T-helper 17 cell (primary cell): Measurements from ENCODE around the gene NELFA. TPM values are rescaled to one million over a fixed set of nuclear protein-coding genes. Genes with fewer than 3 reads are reported as not detected.
A peak's percentile ranks its signal among the peaks of the same experiment; 100 is the strongest.

Experiments used
- ATAC-seq: fragments of 150-1000 bp; cut with Tn5 transposase; 2 replicates; pipeline ENCODE4 v1.10.0; 2021; ENCODE audit warnings: mild to moderate bottlenecking, moderate library complexity
- DNase-seq, 3 donors: peaks; one replicate each; pipeline versions ENCODE4 v3.0.0 to v3.0.0-alpha.2; 2020 to 2021
- H3K9me3 ChIP-seq: one replicate; pipeline ENCODE4 v1.7.0; 2013; ENCODE audit warnings: low read length, mild to moderate bottlenecking; ENCODE audit not compliant: control insufficient read depth, poor library complexity, severe bottlenecking
- H3K27ac Mint-ChIP-seq: one replicate; pipeline ENCODE4 v1.8.0; 2022; ENCODE audit warnings: mild to moderate bottlenecking, moderate library complexity, mixed read lengths
- H3K27me3 Mint-ChIP-seq: one replicate; pipeline ENCODE4 v1.8.0; 2022; ENCODE audit warnings: mixed read lengths
- H3K36me3 Mint-ChIP-seq: one replicate; pipeline ENCODE4 v1.8.0; 2022; ENCODE audit warnings: low read depth, mixed read lengths
- H3K4me1 Mint-ChIP-seq: one replicate; pipeline ENCODE4 v1.8.0; 2022; ENCODE audit warnings: mild to moderate bottlenecking, mixed read lengths
- H3K4me3 Mint-ChIP-seq: one replicate; pipeline ENCODE4 v1.8.0; 2022; ENCODE audit warnings: mild to moderate bottlenecking, moderate library complexity, mixed read lengths
- total RNA-seq, 4 donors: library from RNA in 2 of 4; stranded (reverse) in 2 of 4; gene quantifications; one replicate each; pipeline ENCODE4 v1.2.3 and lab custom pipeline; 2022 to 2026

The NELFA gene
- total RNA-seq, 2 donors from 2014 or later = 40.7 to 47.2 TPM

GRCh38 chr4:1987721-1988326 is 20.9 kb downstream of the NELFA start:
- ATAC-seq (no peak), DNase-seq (no peak)
- H3K9me3 ChIP-seq = no peaks in the 10 kb centered on the region
- peaks cover 6% of the 10 kb centered on the region for H3K36me3 Mint-ChIP-seq
- peaks cover 4% of the 10 kb centered on the region for H3K4me1 Mint-ChIP-seq
- H3K27me3 Mint-ChIP-seq = no peaks in the 10 kb centered on the region
- no peak overlapping the region for H3K4me3 Mint-ChIP-seq
- no peak overlapping the region for H3K27ac Mint-ChIP-seq

DNA sequence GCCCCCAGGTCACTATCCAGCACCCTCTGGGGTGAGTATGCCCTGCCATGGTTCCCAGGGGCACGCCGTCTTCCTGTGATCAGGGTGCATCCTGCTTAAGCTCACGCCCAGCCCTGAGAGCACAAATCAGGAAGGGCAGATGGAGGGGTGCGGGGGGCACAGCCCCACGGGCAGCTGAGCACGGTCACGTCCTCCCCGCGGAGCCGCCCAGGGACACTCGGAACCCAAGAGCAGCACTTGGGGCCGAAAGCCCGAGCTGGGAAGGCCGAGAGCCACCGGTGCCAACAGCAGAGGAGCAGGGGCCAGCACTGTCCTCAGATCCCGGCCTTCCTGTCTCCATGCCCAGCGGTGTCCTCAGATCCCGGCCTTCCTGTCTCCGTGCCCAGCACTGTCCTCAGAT is 21.5 kb downstream of the NELFA start:
- Mint-ChIP-seq H3K36me3 (peaks cover 6% of the 10 kb centered on the region), H3K4me1 (peaks cover 4% of the 10 kb centered on the region), H3K27ac (no peak overlapping the region), H3K27me3 (no peaks in the 10 kb centered on the region), H3K4me3 (no peak overlapping the region)
- DNase-seq = no peak
- H3K9me3 ChIP-seq = no peaks in the 10 kb centered on the region
- no peak for ATAC-seq

GRCh38 chr4:1986578-1987210 is 22.1 kb downstream of the NELFA start:
- Mint-ChIP-seq H3K36me3 (peaks cover 6% of the 10 kb centered on the region), H3K4me1 (peaks cover 4% of the 10 kb centered on the region), H3K27ac (no peak overlapping the region), H3K27me3 (no peaks in the 10 kb centered on the region), H3K4me3 (no peak overlapping the region)
- no peaks in the 10 kb centered on the region for H3K9me3 ChIP-seq
- DNase-seq (no peak), ATAC-seq (no peak)

DNA sequence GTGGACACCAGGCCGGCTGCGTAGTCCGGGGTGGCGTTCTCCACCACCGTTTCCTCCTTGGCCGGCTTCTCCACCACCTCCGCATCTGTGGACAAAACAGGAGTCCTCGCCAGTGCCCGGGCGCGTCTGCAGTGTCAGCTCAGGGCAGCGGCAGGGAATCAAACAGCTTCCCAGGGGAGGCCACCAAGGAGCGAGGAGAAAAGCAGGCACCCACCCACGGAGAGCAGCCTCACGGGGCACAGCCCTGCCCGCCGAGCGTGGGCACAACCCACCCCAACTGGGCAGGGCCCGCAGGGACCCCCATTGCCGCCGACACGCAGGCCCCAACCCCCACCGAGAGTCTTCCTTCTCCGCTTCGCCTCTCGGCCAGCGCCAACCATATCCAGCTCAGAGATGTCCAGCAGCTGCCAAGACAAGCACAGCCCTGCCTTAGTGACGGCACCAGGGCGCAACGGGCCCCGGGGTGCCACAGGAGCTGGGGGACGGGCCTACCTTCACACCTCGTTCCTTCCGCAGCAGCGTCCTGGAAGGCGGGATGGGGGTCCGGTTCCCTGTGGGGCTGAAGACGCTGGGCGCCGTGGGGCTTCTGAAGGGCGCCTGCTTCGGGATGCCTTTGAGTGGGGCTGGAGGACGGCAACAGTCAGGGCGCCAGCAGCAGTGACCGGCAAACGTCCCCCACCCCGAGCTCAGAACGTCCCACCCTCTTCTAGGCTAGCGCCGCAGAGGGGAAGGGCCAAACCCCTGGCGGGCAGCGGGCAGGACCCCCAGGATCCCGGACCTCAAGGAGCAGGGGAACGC is 22.8 kb downstream of the NELFA start:
- no peak for ATAC-seq
- H3K4me3 Mint-ChIP-seq = no peak overlapping the region

DNA sequence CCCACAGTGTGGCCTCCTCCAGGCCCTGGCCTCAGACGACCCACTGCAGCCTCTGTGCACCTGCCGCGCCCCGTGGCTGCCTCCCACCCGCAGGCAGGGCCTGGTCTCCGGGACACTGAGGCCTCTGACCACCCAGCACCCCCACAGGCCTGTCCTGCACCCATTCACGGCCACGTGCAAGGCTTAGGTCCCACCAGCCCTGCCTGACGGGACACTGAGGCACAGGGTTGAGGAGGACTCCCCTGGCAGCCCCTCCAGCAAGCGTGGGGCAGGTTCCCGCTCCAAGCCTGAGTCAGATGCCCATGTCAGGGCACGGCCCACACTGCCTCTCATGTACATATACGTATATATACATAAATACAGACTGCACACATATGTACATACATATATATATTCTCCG is 23.5 kb downstream of the NELFA start:
- no peak overlapping the region for H3K27ac Mint-ChIP-seq
- ATAC-seq = no peak
- H3K27me3 Mint-ChIP-seq = no peaks in the 10 kb centered on the region
- H3K4me3 Mint-ChIP-seq = no peak overlapping the region
- DNase-seq = no peak
- H3K4me1 Mint-ChIP-seq = no peaks in the 10 kb centered on the region
- peaks cover 6% of the 10 kb centered on the region for H3K36me3 Mint-ChIP-seq
- H3K9me3 ChIP-seq = no peaks in the 10 kb centered on the region

More for the DNA sequence above, 22.8 kb downstream of the NELFA start:
- Mint-ChIP-seq H3K27me3 (no peaks in the 10 kb centered on the region), H3K4me1 (peaks cover 4% of the 10 kb centered on the region), H3K36me3 (peaks cover 6% of the 10 kb centered on the region), H3K27ac (no peak overlapping the region)
- no peaks in the 10 kb centered on the region for H3K9me3 ChIP-seq
- DNase-seq = no peak

DNA sequence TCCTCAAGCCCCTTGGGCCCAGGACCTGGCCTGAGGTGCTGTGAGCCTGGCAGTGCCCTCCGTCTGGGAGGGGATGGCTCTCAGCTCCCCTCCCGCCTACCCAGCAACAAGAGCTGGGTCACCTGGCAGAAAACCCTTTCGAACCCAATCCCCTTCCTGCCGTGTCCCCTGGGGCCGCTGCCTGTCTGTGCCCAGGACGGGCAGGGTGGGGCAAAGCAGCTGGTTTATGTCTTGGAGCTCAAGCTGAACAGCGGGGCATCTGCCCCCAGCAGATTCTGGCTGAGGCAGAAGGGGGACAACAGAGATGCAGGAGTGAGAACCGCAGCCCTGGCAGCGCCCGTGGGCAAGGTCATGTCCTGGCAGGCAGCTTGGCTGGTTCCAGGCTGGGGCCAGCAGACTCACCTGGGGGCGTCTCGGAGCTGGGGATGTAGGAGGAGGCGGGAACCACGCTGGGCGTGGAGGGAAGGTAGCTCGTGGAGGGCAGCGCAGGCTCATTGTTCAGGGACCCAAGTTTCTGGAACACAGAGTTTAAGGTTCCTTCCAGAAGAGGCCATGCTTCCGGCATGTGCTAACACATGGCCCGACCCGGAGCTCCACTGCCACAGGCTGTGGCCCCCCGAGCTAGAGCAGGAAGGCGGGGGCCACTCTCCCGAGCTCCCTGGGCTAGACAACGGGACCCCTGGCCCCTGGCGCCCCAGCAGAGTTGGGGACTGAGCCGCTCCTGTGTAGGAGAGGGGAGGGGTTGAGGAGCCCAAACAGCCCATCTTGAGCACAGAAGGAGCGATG is 24.2 kb downstream of the NELFA start:
- H3K36me3 Mint-ChIP-seq = peaks cover 4% of the 10 kb centered on the region
- no peaks in the 10 kb centered on the region for H3K27me3 Mint-ChIP-seq
- no peak overlapping the region for H3K27ac Mint-ChIP-seq
- DNase-seq = no peak
- no peaks in the 10 kb centered on the region for H3K4me1 Mint-ChIP-seq
- no peak overlapping the region for H3K4me3 Mint-ChIP-seq
- ATAC-seq = no peak
- no peaks in the 10 kb centered on the region for H3K9me3 ChIP-seq

GRCh38 chr4:1983846-1984405 is 24.8 kb downstream of the NELFA start:
- no peaks in the 10 kb centered on the region for H3K4me1 Mint-ChIP-seq
- H3K27me3 Mint-ChIP-seq = no peaks in the 10 kb centered on the region
- no peak overlapping the region for H3K4me3 Mint-ChIP-seq
- H3K9me3 ChIP-seq = no peaks in the 10 kb centered on the region
- H3K27ac Mint-ChIP-seq = no peak overlapping the region
- peaks cover 4% of the 10 kb centered on the region for H3K36me3 Mint-ChIP-seq
- ATAC-seq = no peak
- DNase-seq = no peak

GRCh38 chr4:1983053-1983845 is 25.5 kb downstream of the NELFA start:
- Mint-ChIP-seq H3K27ac (peak overlapping the region; percentile 56), H3K4me3 (no peak overlapping the region), H3K36me3 (peaks cover 4% of the 10 kb centered on the region), H3K27me3 (no peaks in the 10 kb centered on the region), H3K4me1 (no peaks in the 10 kb centered on the region)
- DNase-seq (no peak), ATAC-seq (no peak)
- H3K9me3 ChIP-seq = no peaks in the 10 kb centered on the region

- Mint-ChIP-seq H3K36me3 (peaks cover 4% of the 10 kb centered on the region), H3K27ac (peak overlapping the region; percentile 56), H3K4me1 (no peaks in the 10 kb centered on the region), H3K27me3 (no peaks in the 10 kb centered on the region), H3K4me3 (no peak overlapping the region)
- ATAC-seq = no peak
- DNase-seq = no peak
- no peaks in the 10 kb centered on the region for H3K9me3 ChIP-seq
These were observed 26.4 kb downstream of the NELFA start for GRCh38 chr4:1982124-1983052.

DNA sequence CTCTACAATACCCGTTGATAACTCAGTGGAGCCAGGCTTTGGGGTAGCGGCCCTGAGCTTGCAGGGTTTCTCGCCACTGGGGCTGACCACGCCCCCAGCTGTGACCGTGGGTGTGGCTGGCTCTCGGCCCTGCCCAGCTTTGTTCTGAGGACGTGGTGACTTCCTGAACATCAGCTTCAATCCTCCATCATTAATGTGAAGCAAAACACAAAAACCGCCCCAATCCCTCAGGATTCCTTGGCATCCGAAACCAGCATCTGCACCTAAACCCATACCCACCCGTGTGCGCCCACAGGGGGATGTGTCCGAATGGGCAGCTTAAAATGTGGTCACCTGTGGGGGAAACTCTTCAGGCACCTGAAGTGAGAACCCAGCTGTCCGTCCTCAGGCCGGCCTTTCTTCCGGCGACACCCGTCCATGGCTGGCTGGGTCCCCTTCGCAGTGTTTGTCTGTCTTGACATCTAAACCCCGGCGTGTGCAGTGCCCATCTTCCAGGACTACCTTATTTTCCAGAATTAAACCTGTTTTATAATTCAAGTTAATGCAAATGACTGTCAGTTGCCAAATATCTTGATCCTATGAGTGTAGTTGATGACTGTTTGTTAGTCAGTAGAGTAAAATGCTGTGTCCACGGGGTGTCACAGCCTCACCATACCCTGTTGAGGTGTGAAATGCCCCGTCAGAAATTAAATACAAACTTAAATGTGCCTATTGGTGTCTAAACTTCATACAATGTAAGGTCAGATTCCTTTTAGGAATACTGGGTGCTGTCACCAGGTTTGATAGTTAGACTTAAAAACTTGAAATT is 27.3 kb downstream of the NELFA start:
- Mint-ChIP-seq H3K27ac (peak overlapping the region; percentile 56), H3K36me3 (peaks cover 4% of the 10 kb centered on the region), H3K4me1 (no peaks in the 10 kb centered on the region), H3K27me3 (no peaks in the 10 kb centered on the region), H3K4me3 (no peak overlapping the region)
- no peak for ATAC-seq
- no peaks in the 10 kb centered on the region for H3K9me3 ChIP-seq
- DNase-seq = no peak

DNA sequence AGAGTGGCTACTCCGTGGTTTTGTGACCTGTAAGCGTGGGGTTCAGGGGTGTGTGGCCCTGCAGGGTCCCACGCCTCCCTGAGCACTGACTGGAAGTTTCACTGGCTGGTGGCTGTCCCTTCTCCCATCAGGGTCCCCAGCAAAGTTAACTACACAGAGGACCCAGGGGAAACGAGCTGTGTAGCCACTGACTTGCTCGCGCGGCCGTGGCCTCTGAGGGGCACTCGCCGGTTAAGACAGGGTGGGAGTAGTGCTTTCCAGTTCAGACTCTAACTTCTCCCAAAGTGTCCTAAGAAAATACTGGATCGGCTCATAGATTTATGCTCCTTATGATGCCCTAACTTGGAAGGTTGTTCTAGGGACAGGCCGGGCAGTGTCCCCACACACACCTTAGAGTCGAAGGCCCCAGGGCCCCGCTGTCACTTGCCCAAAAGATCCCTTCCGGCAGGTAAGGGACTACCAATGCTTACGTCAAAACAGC is 28.2 kb downstream of the NELFA start:
- Mint-ChIP-seq H3K27ac (peak overlapping the region; percentile 63), H3K27me3 (no peaks in the 10 kb centered on the region), H3K4me1 (no peaks in the 10 kb centered on the region), H3K36me3 (peaks cover 4% of the 10 kb centered on the region), H3K4me3 (no peak overlapping the region)
- ATAC-seq (no peak), DNase-seq (no peak)
- no peaks in the 10 kb centered on the region for H3K9me3 ChIP-seq
